Calu3 (cell line): Measurements from ENCODE around the gene MYOM1. TPM values are rescaled to one million over a fixed set of nuclear protein-coding genes. Genes with fewer than 3 reads are reported as not detected.
A peak's percentile ranks its signal among the peaks of the same experiment; 100 is the strongest.

ENCODE experiments used
- BruUV-seq: library from RNA; stranded (reverse); fragments of 400-500 nt; replicated peaks from 2 replicates; lab custom pipeline; 2021; lab: Mats Ljungman, UMichigan
- CTCF ChIA-PET: fragments of 300-600 bp; sonication (Branson Sonifier 250); formaldehyde crosslinking; loops from one replicate; lab custom pipeline; 2022; ENCODE audit warnings: antibody characterized with exemption; lab: Charles Lee
- DNase-seq: peaks from one replicate; pipeline ENCODE4 v3.0.0; 2022
- H3K27ac Mint-ChIP-seq: one replicate; pipeline ENCODE4 v1.8.0; 2022; ENCODE audit warnings: mixed read lengths; ENCODE audit not compliant: unreplicated experiment
- H3K27me3 Mint-ChIP-seq: one replicate; pipeline ENCODE4 v1.8.0; 2022; ENCODE audit warnings: mixed read lengths; ENCODE audit not compliant: unreplicated experiment
- H3K36me3 Mint-ChIP-seq: one replicate; pipeline ENCODE4 v1.8.0; 2022; ENCODE audit warnings: mild to moderate bottlenecking, moderate library complexity, mixed read lengths; ENCODE audit not compliant: insufficient read depth, unreplicated experiment
- H3K4me1 Mint-ChIP-seq: one replicate; pipeline ENCODE4 v1.8.0; 2022; ENCODE audit warnings: mild to moderate bottlenecking, low read depth, mixed read lengths; ENCODE audit not compliant: unreplicated experiment
- H3K4me3 Mint-ChIP-seq: one replicate; pipeline ENCODE4 v1.8.0; 2022; ENCODE audit warnings: mild to moderate bottlenecking, low read depth, moderate library complexity, mixed read lengths; ENCODE audit not compliant: unreplicated experiment
- H3K9me3 Mint-ChIP-seq: one replicate; pipeline ENCODE4 v1.8.0; 2022; ENCODE audit warnings: low read depth, mixed read lengths; ENCODE audit not compliant: unreplicated experiment
- CTCF ChIP-seq: fragments of 200-600 bp; IDR thresholded peaks from one replicate; pipeline ENCODE4 v1.8.0; 2022; ENCODE audit warnings: antibody characterized with exemption; ENCODE audit not compliant: unreplicated experiment
- intact Hi-C: fragments of 100-400 bp; cut with micrococcal nuclease; formaldehyde crosslinking; loops from one replicate; pipeline ENCODE4 v1.10.0; 2022; ENCODE audit not compliant: unreplicated experiment
- total RNA-seq: library from RNA; stranded (reverse); gene quantifications from 2 replicates; pipeline ENCODE4 v1.2.3, GENCODE V29; 2022

Gene MYOM1
- total RNA-seq, 1 experiment from 2014 or later = 16.5 TPM

- Mint-ChIP-seq H3K4me3 (peak overlapping the region; percentile 81), H3K9me3 (no peaks in the 10 kb centered on the region), H3K27ac (peak overlapping the region; percentile 38), H3K4me1 (peaks cover 59% of the 10 kb centered on the region), H3K36me3 (peaks cover 70% of the 10 kb centered on the region), H3K27me3 (no peaks in the 10 kb centered on the region)
- CTCF ChIA-PET = interaction anchor here (2.3 kb wide), 1 partner anchor 14 kb away, joined by 5 read pairs; no protein-coding TSS in a partner anchor
- no peak for DNase-seq
- intact Hi-C loops = no loop called here
- TF ChIP-seq CTCF = no peak
- no TSS peak for BruUV-seq
Measured at GRCh38 chr18:3265564-3266033, 45.8 kb upstream of the MYOM1 start.

- peak overlapping the region; percentile 67 for H3K27ac Mint-ChIP-seq
- H3K27me3 Mint-ChIP-seq = no peaks in the 10 kb centered on the region
- CTCF ChIA-PET = interaction anchor here (1.2 to 2.3 kb wide), 3 partner anchors 12 to 17 kb away, joined by 4 to 5 read pairs (median 5); partner anchors contain the start of gene MYL12A
Measured at GRCh38 chr18:3264362-3264761, 44.6 kb upstream of the MYOM1 start.

GRCh38 chr18:3263132-3263700 lies 43.4 kb upstream of the MYOM1 start:
- H3K27ac Mint-ChIP-seq = peak overlapping the region; percentile 82
- peaks cover 73% of the 10 kb centered on the region for H3K36me3 Mint-ChIP-seq
- BruUV-seq = TSS peak; percentile 50
- DNase-seq = no peak
- peak overlapping the region; percentile 81 for H3K4me3 Mint-ChIP-seq
- no peaks in the 10 kb centered on the region for H3K9me3 Mint-ChIP-seq
- intact Hi-C loops = no loop called here
- TF ChIP-seq CTCF = no peak
- H3K27me3 Mint-ChIP-seq = no peaks in the 10 kb centered on the region
- CTCF ChIA-PET = interaction anchor here (1.2 to 1.4 kb wide), 2 partner anchors 11 to 16 kb away, joined by 4 to 5 read pairs; partner anchors contain the start of gene MYL12A
- H3K4me1 Mint-ChIP-seq = peaks cover 56% of the 10 kb centered on the region

More at GRCh38 chr18:3264362-3264761, 44.6 kb upstream of the MYOM1 start:
- BruUV-seq = no TSS peak
- intact Hi-C loops = no loop called here
- TF ChIP-seq CTCF = no peak
- Mint-ChIP-seq H3K4me3 (peak overlapping the region; percentile 81), H3K9me3 (no peaks in the 10 kb centered on the region), H3K4me1 (peaks cover 60% of the 10 kb centered on the region), H3K36me3 (peaks cover 80% of the 10 kb centered on the region)
- no peak for DNase-seq

GRCh38 chr18:3262234-3263131 lies 42.7 kb upstream of the MYOM1 start:
- Mint-ChIP-seq H3K27me3 (no peaks in the 10 kb centered on the region), H3K27ac (peak overlapping the region; percentile 96), H3K4me3 (peak overlapping the region; percentile 81), H3K4me1 (peaks cover 55% of the 10 kb centered on the region), H3K36me3 (peaks cover 76% of the 10 kb centered on the region), H3K9me3 (no peaks in the 10 kb centered on the region)
- CTCF ChIA-PET = interaction anchor here (1.4 kb wide), 1 partner anchor 10 kb away, joined by 4 read pairs; no protein-coding TSS in a partner anchor
- intact Hi-C loops = no loop called here
- no peak for TF ChIP-seq CTCF
- no TSS peak for BruUV-seq
- no peak for DNase-seq
